Left lobe of liver (tissue), 2 donors: ENCODE measurements around the gene MITF. TPM values are rescaled to one million over a fixed set of nuclear protein-coding genes. Genes with fewer than 3 reads are reported as not detected.

Source experiments
- ATAC-seq: fragments of 200-7000 bp; cut with Tn5 transposase; one replicate; pipeline ENCODE4 v1.9.1; 2020; ENCODE audit warnings: mild to moderate bottlenecking, moderate library complexity
- DNase-seq: peaks from one replicate; pipeline ENCODE4 v3.0.0-alpha.2; 2020; ENCODE audit warnings: low spot score
- total RNA-seq: library from RNA; stranded (reverse); gene quantifications from one replicate; pipeline ENCODE4 v1.2.1, GENCODE V29; 2021
- donor health status: DM: no; HTN: no; CAD: no; lungs with moderate emphysema.
- donor health status: DM: no; HTN: yes; CAD: no.

MITF gene
- total RNA-seq, 1 donor from 2014 or later: 4.3 TPM

DNA sequence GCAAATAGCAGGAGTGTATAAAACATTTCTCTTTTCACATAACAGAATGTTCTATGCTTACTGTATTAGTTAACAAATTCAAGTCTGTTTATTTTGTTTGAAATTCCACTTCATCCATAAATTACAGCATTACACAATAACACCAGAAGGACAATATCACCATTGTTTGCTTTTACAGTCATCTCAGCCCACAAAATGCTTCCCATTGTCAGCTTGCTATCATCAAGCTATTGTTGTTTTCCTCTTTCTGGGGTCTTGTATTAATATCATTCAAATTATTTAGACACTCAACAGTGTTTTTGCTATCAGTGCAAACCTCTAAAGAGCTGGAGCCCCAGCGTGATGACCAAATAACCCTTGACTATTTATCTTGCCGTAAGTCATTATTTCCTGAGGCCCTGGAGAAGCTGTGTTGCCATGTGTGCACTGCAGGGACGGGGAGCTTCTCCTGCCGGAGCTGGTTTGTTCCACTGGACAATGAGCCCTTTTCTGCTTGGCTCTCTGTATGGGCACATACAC lies 261.4 kb downstream of the MITF start:
- no peak for DNase-seq
- ATAC-seq: no peak

DNA sequence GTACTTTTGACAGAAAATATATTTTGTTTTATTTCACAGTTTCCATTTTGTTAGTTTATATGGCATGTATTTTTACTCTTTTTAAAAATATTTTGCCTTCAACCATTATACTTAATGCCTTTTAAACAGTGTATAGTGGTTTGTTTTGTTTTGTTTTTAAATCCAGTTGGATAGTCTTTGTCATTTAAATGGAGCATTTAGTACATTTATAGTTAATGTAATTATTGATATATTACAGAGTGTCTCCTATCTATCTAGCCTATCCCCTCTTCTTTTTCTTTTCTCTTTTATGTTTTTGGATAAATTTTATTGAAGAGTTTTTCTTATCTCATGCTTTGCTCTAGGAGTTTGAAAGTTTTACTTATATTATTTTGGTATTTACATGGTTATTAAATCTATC lies 263.9 kb downstream of the MITF start:
- DNase-seq (no peak), ATAC-seq (no peak)

DNA sequence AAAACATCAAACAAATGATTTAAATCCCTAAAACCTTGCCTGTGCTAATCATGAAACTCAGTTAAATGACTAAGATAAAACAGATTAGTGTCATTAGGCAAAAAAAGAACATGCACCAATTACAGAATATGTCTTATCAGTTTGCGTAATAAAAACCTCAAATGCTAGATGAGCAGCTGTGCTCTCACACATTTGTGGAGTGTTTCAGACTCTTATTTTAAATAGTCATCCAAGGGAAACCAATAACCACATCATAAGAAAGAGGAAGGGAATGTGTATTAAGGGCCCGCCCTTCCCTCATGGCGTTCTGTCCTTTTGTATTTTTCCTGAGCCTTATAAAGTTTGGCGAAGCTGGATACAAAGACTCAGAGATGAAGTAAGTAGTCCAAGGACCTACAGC lies 266.8 kb downstream of the MITF start:
- ATAC-seq: no peak

DNA sequence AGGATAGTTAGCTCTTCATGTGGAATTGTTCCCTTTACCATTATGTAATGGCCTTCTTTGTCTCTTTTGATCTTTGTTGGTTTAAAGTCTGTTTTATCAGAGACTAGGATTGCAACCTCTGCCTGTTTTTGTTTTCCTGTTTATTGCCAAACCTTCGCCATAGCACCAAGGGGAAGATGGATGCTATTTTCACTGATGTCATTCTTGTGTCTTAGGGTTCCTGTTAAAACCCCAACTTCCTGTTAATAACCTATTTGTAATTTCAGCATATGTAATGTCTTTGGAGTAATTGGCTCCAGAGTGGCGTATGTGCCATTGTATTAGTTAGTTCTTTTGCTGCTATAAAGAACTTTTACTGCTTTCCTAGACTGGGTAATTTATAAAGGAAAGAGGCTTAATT lies 271.1 kb downstream of the MITF start:
- ATAC-seq: no peak
- DNase-seq: no peak

More for the DNA sequence above, 266.8 kb downstream of the MITF start:
- DNase-seq: no peak

DNA sequence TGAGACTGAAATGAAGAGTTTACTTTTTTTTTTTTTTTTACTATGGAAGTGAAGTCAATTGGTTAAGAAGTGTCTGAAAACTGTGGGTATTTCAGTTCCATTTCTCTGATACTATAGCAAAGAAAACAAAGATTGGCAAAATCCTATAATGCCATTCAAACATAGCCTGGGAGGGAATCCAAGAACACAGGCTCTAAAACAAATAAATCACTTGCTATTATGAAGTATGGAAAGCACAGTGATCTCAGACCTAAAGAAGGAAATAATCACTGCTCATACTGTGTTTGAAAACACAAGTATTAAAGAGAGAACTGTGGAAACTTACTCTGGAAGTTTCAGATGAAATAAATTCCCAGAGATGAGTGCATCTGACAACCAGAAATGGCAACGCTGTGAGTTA lies 272.3 kb downstream of the MITF start:
- no peak for ATAC-seq

More for the DNA sequence above, 272.3 kb downstream of the MITF start:
- DNase-seq: no peak
